ENCODE results near the gene COBL. TPM values are rescaled to one million over a fixed set of nuclear protein-coding genes. Genes with fewer than 3 reads are reported as not detected.

The COBL gene
- total and polyA plus RNA-seq, 9 of the 15 experiments (the other 6 are each of a cell fraction or from before 2014, with no cell fraction given): 0.01 to 2.4 (median 0.09) TPM; not detected in 3

DNA sequence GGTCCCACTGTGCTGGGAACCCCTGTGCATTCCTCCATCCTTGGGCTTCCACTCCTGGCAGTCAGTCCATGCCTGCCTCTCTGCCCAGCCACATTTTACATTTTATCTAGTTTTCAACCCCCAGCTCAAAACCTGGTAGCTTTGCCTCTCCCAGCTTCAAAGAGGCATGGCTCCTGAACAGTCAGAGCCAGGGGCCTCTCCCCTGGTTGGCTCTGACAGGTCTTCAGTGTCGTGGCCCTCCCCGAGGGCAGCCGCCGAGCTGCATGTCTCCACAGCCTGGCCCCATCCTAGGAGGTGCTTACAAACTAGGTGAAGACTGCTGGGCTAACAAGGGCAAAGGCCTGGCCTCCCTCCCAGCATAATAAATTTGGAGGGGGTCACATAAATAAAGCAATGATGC, 14.8 kb downstream of the COBL start:
- CTCF ChIA-PET (ENCODE audit: low intra/inter-chr PET ratio): interaction anchor here (0.5 kb wide), 1 partner anchor 13 kb away, joined by 3 read pairs; no protein-coding TSS in a partner anchor
- Histone ChIP-seq H3K9ac (ENCODE audit: insufficient read depth in 1 of 2, low read depth in 2 of 2, low read length in 2 of 2) (no peak overlapping the region), H3K9me3 (replicated peaks; ENCODE audit: control insufficient read depth, insufficient read depth, low read depth, low read length) (no peaks in the 10 kb centered on the region), H3K79me2 (ENCODE audit: control insufficient read depth, insufficient read depth, low read length) (no peaks in the 10 kb centered on the region), H3K4me1 (replicated peaks in 1 of 2; ENCODE audit: control insufficient read depth in 2 of 2, insufficient read depth in 2 of 2, low read length in 2 of 2) (no peaks in the 10 kb centered on the region), H3K27me3 (ENCODE audit: control insufficient read depth in 2 of 2, insufficient read depth in 2 of 2, low read length in 2 of 2) (peaks cover 12 to 64% of the 10 kb centered on the region in 2 experiments), H3K36me3 (ENCODE audit: control insufficient read depth, insufficient read depth, low read length) (no peaks in the 10 kb centered on the region), H3K4me2 (ENCODE audit: insufficient read depth, low read length) (no peak overlapping the region), H4K20me1 (replicated peaks; ENCODE audit: control insufficient read depth, insufficient read depth, low read length) (no peaks in the 10 kb centered on the region), H3K4me3 (no peak overlapping the region), H3K9me1 (ENCODE audit: control insufficient read depth, insufficient read depth, low read length) (no peaks in the 10 kb centered on the region), H2AFZ (ENCODE audit: low read depth, low read length) (no peak overlapping the region), H3K27ac (ENCODE audit: extremely low read depth, low read depth, low read length) (no peak overlapping the region)
- no peak for DNase-seq (ENCODE audit: extremely low read depth in 1 of 4, low spot score in 3 of 4)
- WGBS (ENCODE audit: insufficient coverage, low coverage, missing lambda C conversion rate): 9% methylated on average over 4 of the region's 4 CpGs
- no TSS peak for BruUV-seq (replicated peaks)
- POLR2A ChIA-PET: no interaction called here
- in situ Hi-C loops (cut with MboI): no loop called here
- intact Hi-C loops (cut with micrococcal nuclease): no loop called here
- ATAC-seq: no peak
- no peak for FAIRE-seq
- no peak for TF ChIP-seq CHD1 (IDR thresholded peaks at IDR 0.05; ENCODE audit: low read length)
- no peak for TF ChIP-seq TGIF2 (CRISPR knock-in tag; IDR thresholded peaks at IDR 0.05)
- TF ChIP-seq, protein P1, sequence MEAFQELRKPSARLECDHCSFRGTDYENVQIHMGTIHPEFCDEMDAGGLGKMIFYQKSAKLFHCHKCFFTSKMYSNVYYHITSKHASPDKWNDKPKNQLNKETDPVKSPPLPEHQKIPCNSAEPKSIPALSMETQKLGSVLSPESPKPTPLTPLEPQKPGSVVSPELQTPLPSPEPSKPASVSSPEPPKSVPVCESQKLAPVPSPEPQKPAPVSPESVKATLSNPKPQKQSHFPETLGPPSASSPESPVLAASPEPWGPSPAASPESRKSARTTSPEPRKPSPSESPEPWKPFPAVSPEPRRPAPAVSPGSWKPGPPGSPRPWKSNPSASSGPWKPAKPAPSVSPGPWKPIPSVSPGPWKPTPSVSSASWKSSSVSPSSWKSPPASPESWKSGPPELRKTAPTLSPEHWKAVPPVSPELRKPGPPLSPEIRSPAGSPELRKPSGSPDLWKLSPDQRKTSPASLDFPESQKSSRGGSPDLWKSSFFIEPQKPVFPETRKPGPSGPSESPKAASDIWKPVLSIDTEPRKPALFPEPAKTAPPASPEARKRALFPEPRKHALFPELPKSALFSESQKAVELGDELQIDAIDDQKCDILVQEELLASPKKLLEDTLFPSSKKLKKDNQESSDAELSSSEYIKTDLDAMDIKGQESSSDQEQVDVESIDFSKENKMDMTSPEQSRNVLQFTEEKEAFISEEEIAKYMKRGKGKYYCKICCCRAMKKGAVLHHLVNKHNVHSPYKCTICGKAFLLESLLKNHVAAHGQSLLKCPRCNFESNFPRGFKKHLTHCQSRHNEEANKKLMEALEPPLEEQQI (IDR thresholded peaks at IDR 0.05): no peak
- TF ChIP-seq ZNF274 (IDR thresholded peaks at IDR 0.05; ENCODE audit: borderline replicate concordance, low read depth, low read length): no peak
- no peak for TF ChIP-seq KLF6 (CRISPR knock-in tag; IDR thresholded peaks at IDR 0.05; ENCODE audit: borderline replicate concordance)
- no peak for TF ChIP-seq TBL1XR1 (IDR thresholded peaks at IDR 0.05; ENCODE audit: low read length in 2 of 2)
- no peak for TF ChIP-seq ZNF253 (CRISPR knock-in tag; conservative IDR thresholded peaks at IDR 0.05)
- TF ChIP-seq, protein P2, sequence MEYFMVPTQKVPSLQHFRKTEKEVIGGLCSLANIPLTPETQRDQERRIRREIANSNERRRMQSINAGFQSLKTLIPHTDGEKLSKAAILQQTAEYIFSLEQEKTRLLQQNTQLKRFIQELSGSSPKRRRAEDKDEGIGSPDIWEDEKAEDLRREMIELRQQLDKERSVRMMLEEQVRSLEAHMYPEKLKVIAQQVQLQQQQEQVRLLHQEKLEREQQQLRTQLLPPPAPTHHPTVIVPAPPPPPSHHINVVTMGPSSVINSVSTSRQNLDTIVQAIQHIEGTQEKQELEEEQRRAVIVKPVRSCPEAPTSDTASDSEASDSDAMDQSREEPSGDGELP (CRISPR knock-in tag; IDR thresholded peaks at IDR 0.05; ENCODE audit: borderline replicate concordance): no peak
- TF ChIP-seq, protein P3, sequence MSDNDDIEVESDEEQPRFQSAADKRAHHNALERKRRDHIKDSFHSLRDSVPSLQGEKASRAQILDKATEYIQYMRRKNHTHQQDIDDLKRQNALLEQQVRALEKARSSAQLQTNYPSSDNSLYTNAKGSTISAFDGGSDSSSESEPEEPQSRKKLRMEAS (CRISPR knock-in tag; IDR thresholded peaks at IDR 0.05): no peak
- TF ChIP-seq, protein P4, sequence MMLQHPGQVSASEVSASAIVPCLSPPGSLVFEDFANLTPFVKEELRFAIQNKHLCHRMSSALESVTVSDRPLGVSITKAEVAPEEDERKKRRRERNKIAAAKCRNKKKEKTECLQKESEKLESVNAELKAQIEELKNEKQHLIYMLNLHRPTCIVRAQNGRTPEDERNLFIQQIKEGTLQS (IDR thresholded peaks at IDR 0.05): no peak
- TF ChIP-seq, protein P4 (CRISPR knock-in tag; conservative IDR thresholded peaks at IDR 0.05): no peak
- TF ChIP-seq, protein P5, sequence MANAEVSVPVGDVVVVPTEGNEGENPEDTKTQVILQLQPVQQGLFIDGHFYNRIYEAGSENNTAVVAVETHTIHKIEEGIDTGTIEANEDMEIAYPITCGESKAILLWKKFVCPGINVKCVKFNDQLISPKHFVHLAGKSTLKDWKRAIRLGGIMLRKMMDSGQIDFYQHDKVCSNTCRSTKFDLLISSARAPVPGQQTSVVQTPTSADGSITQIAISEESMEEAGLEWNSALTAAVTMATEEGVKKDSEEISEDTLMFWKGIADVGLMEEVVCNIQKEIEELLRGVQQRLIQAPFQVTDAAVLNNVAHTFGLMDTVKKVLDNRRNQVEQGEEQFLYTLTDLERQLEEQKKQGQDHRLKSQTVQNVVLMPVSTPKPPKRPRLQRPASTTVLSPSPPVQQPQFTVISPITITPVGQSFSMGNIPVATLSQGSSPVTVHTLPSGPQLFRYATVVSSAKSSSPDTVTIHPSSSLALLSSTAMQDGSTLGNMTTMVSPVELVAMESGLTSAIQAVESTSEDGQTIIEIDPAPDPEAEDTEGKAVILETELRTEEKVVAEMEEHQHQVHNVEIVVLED (CRISPR knock-in tag; IDR thresholded peaks at IDR 0.05): no peak
- TF ChIP-seq TFAM (CRISPR knock-in tag; conservative IDR thresholded peaks at IDR 0.05): no peak
- no peak for TF ChIP-seq ELF4 (CRISPR knock-in tag; IDR thresholded peaks at IDR 0.05)
- no peak for TF ChIP-seq GABPB1 (CRISPR knock-in tag; IDR thresholded peaks at IDR 0.05)
